ENCODE measurements around the gene DBX1.
"Not testable (repeated sequence)": the region's sequence is repeated elsewhere in the genome, so short reads cannot be mapped to it uniquely, and the experiment has no call there.

- not testable (repeated sequence) for TF ChIP-seq CTCF (IDR thresholded peaks at IDR 0.05; ENCODE audit: low read depth, low read length); POLR2A (IDR thresholded peaks at IDR 0.05; ENCODE audit: extremely low read depth, insufficient read length); MYC (IDR thresholded peaks at IDR 0.05; ENCODE audit: low read depth, low read length)
Observed at GRCh38 chr11:20128528-20128825, 31.8 kb downstream of the DBX1 start.

Data from NB4 (cell line).